T-helper 1 cell treated with Interleukin-12 subunit alpha and Interleukin-12 subunit beta and Interleukin-4 antibody, amounts not matched to agents 30 μg/mL and 1 μg/mL, for 36 hours (primary cell): ENCODE measurements around the gene CAPNS2.
"Not testable (repeated sequence)": the region's sequence is repeated elsewhere in the genome, so short reads cannot be mapped to it uniquely, and the experiment has no call there.

ENCODE experiments used
- H3K27ac Mint-ChIP-seq: one replicate; pipeline ENCODE4 v1.8.0; 2021; ENCODE audit warnings: mild to moderate bottlenecking, mixed read lengths
- H3K27me3 Mint-ChIP-seq: one replicate; pipeline ENCODE4 v1.8.0; 2021; ENCODE audit warnings: low read depth, mixed read lengths
- H3K36me3 Mint-ChIP-seq: one replicate; pipeline ENCODE4 v1.8.0; 2021; ENCODE audit warnings: low read depth, mixed read lengths
- H3K4me1 Mint-ChIP-seq: one replicate; pipeline ENCODE4 v1.8.0; 2021; ENCODE audit warnings: low read depth, mixed read lengths
- H3K4me3 Mint-ChIP-seq: one replicate; pipeline ENCODE4 v1.8.0; 2021; ENCODE audit warnings: mild to moderate bottlenecking, moderate library complexity, mixed read lengths
- H3K9me3 Mint-ChIP-seq: one replicate; pipeline ENCODE4 v1.8.0; 2021; ENCODE audit warnings: mixed read lengths

Gene CAPNS2

DNA sequence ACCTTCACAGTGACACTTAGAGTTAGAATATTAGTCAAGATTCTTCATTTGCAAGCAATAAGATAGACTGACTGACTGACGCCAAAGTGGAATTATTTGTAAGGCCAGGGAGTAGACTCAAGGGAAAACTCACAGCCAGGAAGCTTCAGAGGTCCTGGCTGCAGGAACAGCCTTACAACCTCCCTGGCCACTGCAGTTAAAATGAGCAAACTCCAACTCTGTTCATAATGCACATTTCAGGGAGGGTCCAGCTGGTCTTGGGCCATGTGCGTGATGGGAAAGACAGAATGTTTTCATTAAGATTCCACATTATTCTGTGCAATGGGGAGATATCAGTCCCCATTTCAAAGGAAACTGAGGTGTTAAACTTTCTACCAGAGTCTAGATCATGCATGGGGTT, 9.9 kb downstream of the CAPNS2 start:
- no peak overlapping the region for H3K4me3 Mint-ChIP-seq
- no peaks in the 10 kb centered on the region for H3K36me3 Mint-ChIP-seq
- H3K4me1 Mint-ChIP-seq, result no peaks in the 10 kb centered on the region
- H3K9me3 Mint-ChIP-seq, result no peaks in the 10 kb centered on the region
- peaks cover 5% of the 10 kb centered on the region for H3K27me3 Mint-ChIP-seq
- no peak overlapping the region for H3K27ac Mint-ChIP-seq

DNA sequence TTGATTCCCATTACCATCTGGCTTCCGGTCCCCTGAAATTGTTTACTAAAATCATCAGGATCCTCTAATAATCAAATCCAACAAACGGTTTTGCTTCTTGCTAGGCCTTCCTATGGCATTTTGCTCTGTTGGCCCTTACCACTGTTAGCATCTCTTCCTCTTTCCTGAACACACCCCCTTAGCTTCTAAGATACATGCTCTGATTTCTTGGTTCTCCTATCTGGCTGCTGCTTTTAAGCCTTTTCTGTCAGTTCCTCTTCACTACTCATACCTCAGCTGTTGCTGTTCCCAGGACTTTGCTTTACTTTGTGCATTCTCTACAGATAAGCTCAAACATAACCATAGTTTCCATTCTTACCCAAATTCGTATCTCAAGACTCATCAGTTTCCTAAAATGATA, 11.4 kb downstream of the CAPNS2 start:
- no peaks in the 10 kb centered on the region for H3K9me3 Mint-ChIP-seq
- no peaks in the 10 kb centered on the region for H3K36me3 Mint-ChIP-seq
- H3K27me3 Mint-ChIP-seq, result peaks cover 5% of the 10 kb centered on the region
- H3K4me3 Mint-ChIP-seq, result no peak overlapping the region
- H3K27ac Mint-ChIP-seq, result no peak overlapping the region
- H3K4me1 Mint-ChIP-seq, result no peaks in the 10 kb centered on the region

DNA sequence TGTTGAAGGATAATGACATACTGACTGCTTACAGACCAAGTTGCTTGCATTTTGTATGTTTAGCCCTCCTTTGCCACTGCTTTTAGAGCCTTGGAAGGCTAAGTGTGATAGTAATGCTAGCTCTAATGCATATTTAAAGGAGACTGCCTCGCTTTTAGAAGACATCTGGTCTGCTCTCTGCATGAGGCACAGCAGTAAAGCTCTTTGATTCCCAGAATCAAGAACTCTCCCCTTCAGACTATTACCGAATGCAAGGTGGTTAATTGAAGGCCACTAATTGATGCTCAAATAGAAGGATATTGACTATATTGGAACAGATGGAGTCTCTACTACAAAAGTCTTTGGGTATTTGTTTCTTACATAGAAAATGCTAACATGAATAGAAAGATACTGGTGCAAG, 19.1 kb downstream of the CAPNS2 start:
- H3K9me3 Mint-ChIP-seq, result no peaks in the 10 kb centered on the region
- H3K27me3 Mint-ChIP-seq, result peaks cover 5% of the 10 kb centered on the region
- H3K4me3 Mint-ChIP-seq, result no peak overlapping the region

DNA sequence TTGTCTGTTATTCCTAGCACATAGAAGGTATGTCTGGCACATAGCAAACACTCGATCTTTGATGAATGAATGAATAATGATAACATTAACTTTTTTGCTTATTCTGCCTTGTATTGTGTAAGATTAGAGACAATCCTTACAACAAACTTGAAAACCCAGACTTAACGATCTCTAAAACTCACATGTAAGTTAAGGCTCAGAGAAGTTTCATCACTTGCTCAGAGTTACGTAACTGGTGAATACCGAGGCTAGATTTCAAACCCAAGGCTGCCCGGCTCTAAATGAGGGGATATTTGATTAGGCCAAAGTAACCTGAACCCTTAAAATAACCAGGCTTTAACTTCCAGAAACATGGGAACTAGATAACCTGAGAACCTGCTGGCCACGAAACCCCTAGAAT, 22.3 kb downstream of the CAPNS2 start:
- Mint-ChIP-seq H3K4me3 (no peak overlapping the region), H3K36me3 (no peaks in the 10 kb centered on the region), H3K27ac (no peak overlapping the region), H3K4me1 (no peaks in the 10 kb centered on the region), H3K27me3 (peaks cover 5% of the 10 kb centered on the region), H3K9me3 (no peaks in the 10 kb centered on the region)

More for the DNA sequence above, 19.1 kb downstream of the CAPNS2 start:
- no peaks in the 10 kb centered on the region for H3K36me3 Mint-ChIP-seq
- H3K27ac Mint-ChIP-seq, result no peak overlapping the region
- H3K4me1 Mint-ChIP-seq, result no peaks in the 10 kb centered on the region

DNA sequence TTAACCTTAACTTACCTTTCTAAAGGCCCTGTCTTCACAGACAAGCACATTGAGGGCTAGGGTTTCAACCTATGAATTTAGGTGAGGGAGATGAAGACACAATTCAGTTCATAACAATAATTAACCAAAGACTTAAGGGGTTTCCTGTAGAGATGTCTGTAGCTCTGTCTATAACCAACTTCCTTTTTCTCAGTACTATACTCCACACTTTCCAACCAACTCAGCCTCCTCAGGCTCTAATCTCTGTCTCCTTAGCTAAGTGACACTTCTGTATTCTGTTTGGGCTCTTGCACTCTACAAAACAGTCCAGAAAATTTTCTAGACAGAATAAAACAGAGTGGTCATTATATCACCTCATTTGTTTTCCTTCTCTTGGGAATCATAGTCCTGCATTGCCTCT, 25.8 kb downstream of the CAPNS2 start:
- H3K9me3 Mint-ChIP-seq, result no peaks in the 10 kb centered on the region
- H3K36me3 Mint-ChIP-seq, result no peaks in the 10 kb centered on the region
- H3K27me3 Mint-ChIP-seq, result peaks cover 8% of the 10 kb centered on the region
- no peak overlapping the region for H3K4me3 Mint-ChIP-seq
- no peaks in the 10 kb centered on the region for H3K4me1 Mint-ChIP-seq
- H3K27ac Mint-ChIP-seq, result no peak overlapping the region

DNA sequence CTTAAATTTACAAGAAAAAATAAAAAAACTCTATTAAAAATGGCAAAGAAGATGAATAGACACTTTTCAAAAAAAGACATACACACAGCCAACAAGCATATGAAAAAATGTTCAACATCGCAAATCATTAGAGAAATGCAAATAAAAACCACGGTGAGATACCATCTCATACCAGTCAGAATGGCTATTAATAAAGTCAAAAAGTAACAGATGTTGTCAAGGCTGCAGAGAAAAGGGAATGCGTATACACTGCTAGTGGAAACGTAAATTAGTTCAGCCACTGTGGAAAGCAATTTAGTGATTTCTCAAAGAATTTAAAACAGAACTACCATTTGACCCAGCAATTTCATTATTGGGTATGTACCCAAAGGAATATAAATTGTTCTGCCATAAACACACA, 31.4 kb downstream of the CAPNS2 start:
- peaks cover 4% of the 10 kb centered on the region for H3K27me3 Mint-ChIP-seq
- H3K4me1 Mint-ChIP-seq, result no peaks in the 10 kb centered on the region
- no peaks in the 10 kb centered on the region for H3K36me3 Mint-ChIP-seq
- H3K9me3 Mint-ChIP-seq, result no peaks in the 10 kb centered on the region
- H3K4me3 Mint-ChIP-seq, result no peak overlapping the region
- H3K27ac Mint-ChIP-seq, result no peak overlapping the region

DNA sequence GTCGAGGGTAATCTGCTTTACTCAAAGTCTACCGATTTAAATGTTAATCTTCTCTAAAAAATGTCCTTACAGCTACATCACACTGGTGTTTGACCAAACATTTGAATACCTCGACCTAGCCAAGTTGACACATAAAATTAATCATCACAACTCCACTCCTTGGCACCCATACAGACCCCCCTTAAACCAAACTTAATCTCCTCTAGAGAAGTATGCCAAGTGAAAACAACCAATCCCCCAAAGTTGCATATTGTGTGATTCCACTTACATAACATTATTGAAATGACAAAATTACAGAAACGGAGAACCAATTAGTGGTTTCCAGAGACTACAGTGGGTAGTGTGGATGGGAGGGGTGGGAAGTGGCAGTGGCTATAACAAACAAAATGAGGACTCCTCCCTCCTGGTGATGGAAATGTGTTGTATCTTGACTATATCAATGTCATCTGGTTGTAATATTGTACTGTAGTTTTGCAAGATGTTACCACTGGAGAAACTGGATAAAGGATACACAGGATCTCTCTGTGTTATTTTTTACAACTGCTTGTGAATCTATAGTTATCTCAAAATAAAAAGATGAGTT, 39.4 kb downstream of the CAPNS2 start:
- H3K27ac Mint-ChIP-seq, result no peak overlapping the region
- no peaks in the 10 kb centered on the region for H3K27me3 Mint-ChIP-seq
- H3K36me3 Mint-ChIP-seq, result no peaks in the 10 kb centered on the region
- no peaks in the 10 kb centered on the region for H3K4me1 Mint-ChIP-seq
- no peaks in the 10 kb centered on the region for H3K9me3 Mint-ChIP-seq
- no peak overlapping the region for H3K4me3 Mint-ChIP-seq

DNA sequence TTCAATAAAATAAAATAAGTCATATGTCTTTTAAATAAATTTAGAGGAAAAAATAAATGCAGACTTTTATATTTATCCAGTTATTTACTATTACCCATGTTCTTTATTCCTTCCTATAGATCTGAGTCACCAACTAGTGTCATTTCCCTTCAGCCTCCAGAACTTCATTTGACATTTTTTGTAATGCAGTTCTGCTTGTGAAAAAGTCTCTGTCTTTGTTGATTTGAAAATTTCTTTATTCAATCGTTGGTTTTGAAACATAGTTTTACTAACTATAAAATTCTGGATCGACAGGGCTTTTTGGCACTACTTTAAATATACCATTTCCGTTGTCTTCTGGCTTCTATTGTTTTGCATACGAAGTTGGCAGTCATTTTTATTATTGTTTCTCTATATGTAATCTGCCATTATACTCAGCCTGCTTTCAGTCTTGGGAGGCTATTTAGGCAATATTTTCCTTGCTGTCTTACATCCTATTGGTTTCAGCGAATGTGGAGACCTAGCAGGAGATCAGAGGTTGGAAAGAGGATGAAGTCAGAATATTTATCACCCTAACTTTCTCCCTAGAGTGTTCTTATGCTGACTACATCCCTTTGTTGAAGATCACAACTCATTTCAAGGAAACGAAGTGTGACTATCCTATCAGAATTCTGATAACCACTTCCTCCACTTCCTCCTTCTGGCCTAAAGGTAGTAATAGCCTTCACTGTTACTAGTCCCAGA, 47.3 kb downstream of the CAPNS2 start:
- Mint-ChIP-seq H3K4me1 (no peaks in the 10 kb centered on the region), H3K9me3 (no peaks in the 10 kb centered on the region), H3K27ac (no peak overlapping the region), H3K36me3 (no peaks in the 10 kb centered on the region), H3K4me3 (no peak overlapping the region), H3K27me3 (no peaks in the 10 kb centered on the region)

DNA sequence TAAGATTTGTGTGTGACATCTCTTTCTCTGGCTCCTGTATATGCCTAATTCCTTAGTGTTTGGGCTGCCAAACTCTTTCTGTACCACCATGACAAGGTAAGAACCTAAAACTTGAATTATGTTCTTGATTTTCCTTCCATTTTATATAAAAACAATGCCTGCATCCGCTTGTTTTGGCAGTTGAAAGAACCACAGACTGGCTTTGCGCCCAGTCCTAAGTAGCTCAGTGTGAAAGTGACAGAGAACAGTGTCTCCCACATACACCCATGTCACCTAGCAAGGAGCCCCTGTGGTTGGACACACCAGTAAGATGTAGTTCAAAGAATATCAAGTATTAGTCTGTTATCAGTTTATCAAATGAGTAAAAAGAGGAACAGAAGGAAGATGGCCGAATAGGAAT, 48.6 kb downstream of the CAPNS2 start:
- Mint-ChIP-seq H3K36me3 (no peaks in the 10 kb centered on the region), H3K4me3 (no peak overlapping the region), H3K4me1 (no peaks in the 10 kb centered on the region), H3K27me3 (no peaks in the 10 kb centered on the region), H3K9me3 (no peaks in the 10 kb centered on the region), H3K27ac (no peak overlapping the region)

DNA sequence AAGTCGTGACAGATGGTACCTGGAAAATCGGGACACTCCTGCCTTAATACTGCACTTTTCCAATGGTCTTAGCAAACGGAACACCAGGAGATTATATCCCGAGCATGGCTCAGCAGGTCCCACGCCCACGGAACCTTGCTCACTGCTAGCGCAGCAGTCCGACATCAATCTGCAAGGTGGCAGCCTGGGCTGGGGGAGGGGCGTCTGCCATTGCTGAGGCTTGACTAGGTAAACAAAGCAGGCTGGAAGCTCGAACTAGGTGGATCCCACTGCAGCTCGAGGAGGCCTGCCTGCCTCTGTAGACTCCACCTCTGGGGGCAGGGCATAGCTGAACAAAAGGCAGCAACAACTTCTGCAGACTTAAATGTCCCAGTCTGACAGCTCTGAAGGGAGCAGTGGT, 49.2 kb downstream of the CAPNS2 start:
- not testable (repeated sequence) for H3K4me3 Mint-ChIP-seq, H3K36me3 Mint-ChIP-seq, H3K4me1 Mint-ChIP-seq, H3K9me3 Mint-ChIP-seq, H3K27ac Mint-ChIP-seq, H3K27me3 Mint-ChIP-seq
